H9 (cell line): ENCODE data around the gene TMEM236. TPM values are rescaled to one million over a fixed set of nuclear protein-coding genes. Genes with fewer than 3 reads are reported as not detected.

ENCODE experiments used
- DNase-seq: peaks from one replicate; pipeline ENCODE4 v3.0.0-alpha.2; 2017
- H2AFZ ChIP-seq: one replicate; pipeline ENCODE4 v1.6.1; 2013; ENCODE audit warnings: mild to moderate bottlenecking, low read length, control low read depth, moderate library complexity
- H2AK5ac ChIP-seq: 2 replicates; pipeline ENCODE4 v1.6.1; 2013; ENCODE audit warnings: low read length, control low read depth, mixed read lengths; ENCODE audit not compliant: insufficient read length
- H2BK120ac ChIP-seq: one replicate; pipeline ENCODE4 v1.6.1; 2013; ENCODE audit warnings: low read depth, mild to moderate bottlenecking, low read length, control low read depth, inconsistent platforms; ENCODE audit not compliant: poor library complexity, severe bottlenecking
- H2BK12ac ChIP-seq: 2 replicates; pipeline ENCODE4 v1.6.1; 2013; ENCODE audit warnings: low read length, control low read depth, mixed read lengths, low read depth; ENCODE audit not compliant: insufficient read length
- H2BK15ac ChIP-seq: 2 replicates; pipeline ENCODE4 v1.6.1; 2013; ENCODE audit warnings: low read depth, low read length, control low read depth
- H2BK20ac ChIP-seq: one replicate; pipeline ENCODE4 v1.6.1; 2013; ENCODE audit warnings: low read depth, mild to moderate bottlenecking, low read length, control low read depth, inconsistent platforms; ENCODE audit not compliant: poor library complexity, severe bottlenecking
- H2BK5ac ChIP-seq: 2 replicates; pipeline ENCODE4 v1.6.1; 2013; ENCODE audit warnings: low read length, control low read depth, mixed read lengths; ENCODE audit not compliant: insufficient read length
- H3K14ac ChIP-seq: 2 replicates; pipeline ENCODE4 v1.6.1; 2013; ENCODE audit warnings: low read length, control low read depth; ENCODE audit not compliant: insufficient read depth
- H3K18ac ChIP-seq: 2 replicates; pipeline ENCODE4 v1.6.1; 2013; ENCODE audit warnings: low read depth, mild to moderate bottlenecking, mixed read lengths, low read length, control low read depth; ENCODE audit not compliant: insufficient read length
- H3K23ac ChIP-seq: 2 replicates; pipeline ENCODE4 v1.6.1; 2013; ENCODE audit warnings: low read length, control low read depth, mixed read lengths, low read depth; ENCODE audit not compliant: insufficient read length
- H3K23me2 ChIP-seq: 2 replicates; pipeline ENCODE4 v1.6.1; 2013; ENCODE audit warnings: low read depth, mild to moderate bottlenecking, mixed read lengths, low read length, control low read depth; ENCODE audit not compliant: insufficient read length, poor library complexity, severe bottlenecking
- H3K27ac ChIP-seq: 2 replicates; pipeline ENCODE4 v1.5.1; 2013; ENCODE audit warnings: low read length, control low read depth, mixed read lengths, low read depth; ENCODE audit not compliant: insufficient read length
- H3K27me3 ChIP-seq: 2 replicates; pipeline ENCODE4 v1.6.1; 2013; ENCODE audit warnings: low read length, control low read depth, inconsistent platforms; ENCODE audit not compliant: insufficient read depth
- H3K4ac ChIP-seq: 2 replicates; pipeline ENCODE4 v1.6.1; 2013; ENCODE audit warnings: low read depth, mild to moderate bottlenecking, control low read depth, inconsistent platforms, low read length, moderate library complexity
- H3K4me1 ChIP-seq: 2 replicates; pipeline ENCODE4 v1.6.1; 2013; ENCODE audit warnings: low read length, control low read depth, inconsistent platforms; ENCODE audit not compliant: insufficient read depth
- H3K4me2 ChIP-seq: 2 replicates; pipeline ENCODE4 v1.6.1; 2013; ENCODE audit warnings: low read length, control low read depth, mixed read lengths; ENCODE audit not compliant: insufficient read length, insufficient read depth
- H3K56ac ChIP-seq: 2 replicates; pipeline ENCODE4 v1.6.1; 2013; ENCODE audit warnings: low read depth, mild to moderate bottlenecking, mixed read lengths, low read length, control low read depth; ENCODE audit not compliant: insufficient read length
- H3K79me1 ChIP-seq: 2 replicates; pipeline ENCODE4 v1.6.1; 2013; ENCODE audit warnings: low read depth, mild to moderate bottlenecking, moderate library complexity, low read length, control low read depth, inconsistent platforms; ENCODE audit not compliant: insufficient read depth, poor library complexity, severe bottlenecking
- H3K79me2 ChIP-seq: 2 replicates; pipeline ENCODE4 v1.6.1; 2013; ENCODE audit warnings: low read length, control low read depth, inconsistent platforms; ENCODE audit not compliant: insufficient read depth
- H3K9ac ChIP-seq: 2 replicates; pipeline ENCODE4 v1.6.1; 2013; ENCODE audit warnings: low read length, control low read depth, mixed read lengths; ENCODE audit not compliant: insufficient read length; ENCODE audit errors: extremely low read depth
- H3K9me3 ChIP-seq: one replicate; pipeline ENCODE4 v1.6.1; 2013; ENCODE audit warnings: low read depth, low read length, inconsistent platforms; ENCODE audit not compliant: control insufficient read depth
- H3T11ph ChIP-seq: one replicate; pipeline ENCODE4 v1.6.1; 2013; ENCODE audit warnings: mild to moderate bottlenecking, low read length, control low read depth, inconsistent platforms
- H4K20me1 ChIP-seq: one replicate; pipeline ENCODE4 v1.6.1; 2013; ENCODE audit not compliant: control insufficient read depth, insufficient read length, insufficient read depth
- H4K5ac ChIP-seq: 2 replicates; pipeline ENCODE4 v1.6.1; 2013; ENCODE audit warnings: low read depth, mild to moderate bottlenecking, mixed read lengths, low read length, control low read depth; ENCODE audit not compliant: insufficient read length
- H4K8ac ChIP-seq: replicated peaks from 2 replicates; pipeline ENCODE4 v1.6.1; 2013; ENCODE audit warnings: low read length, control low read depth, mixed read lengths, low read depth; ENCODE audit not compliant: insufficient read length
- H4K91ac ChIP-seq: 2 replicates; pipeline ENCODE4 v1.6.1; 2013; ENCODE audit warnings: low read depth, mild to moderate bottlenecking, moderate library complexity, mixed read lengths, low read length, control low read depth; ENCODE audit not compliant: insufficient read length
- H3K27ac Mint-ChIP-seq, 3 experiments: 2 replicates in 2 of 3; 3 replicates in 1 of 3; pipeline ENCODE4 v1.8.0; 2020 to 2021; ENCODE audit warnings: mixed read lengths in 3 of 3, mild to moderate bottlenecking in 1 of 3, moderate library complexity in 1 of 3
- H3K27me3 Mint-ChIP-seq: 2 replicates; pipeline ENCODE4 v1.8.0; 2021; ENCODE audit warnings: low read depth, mild to moderate bottlenecking, moderate library complexity, mixed read lengths
- H3K36me3 Mint-ChIP-seq, 3 experiments: 2 replicates in 2 of 3; 3 replicates in 1 of 3; pipeline ENCODE4 v1.8.0; 2020 to 2021; ENCODE audit warnings: low read depth in 3 of 3, mixed read lengths in 3 of 3; ENCODE audit not compliant: insufficient read depth in 1 of 3
- H3K4me1 Mint-ChIP-seq, 2 experiments: 2 replicates each; pipeline ENCODE4 v1.8.0; 2020; ENCODE audit warnings: mixed read lengths in 2 of 2
- H3K4me3 Mint-ChIP-seq, 2 experiments: 2 replicates in 1 of 2; 3 replicates in 1 of 2; pipeline ENCODE4 v1.8.0; 2020 to 2021; ENCODE audit warnings: mild to moderate bottlenecking in 2 of 2, mixed read lengths in 2 of 2, moderate library complexity in 1 of 2
- H3K9me3 Mint-ChIP-seq, 2 experiments: 2 replicates in 1 of 2; 3 replicates in 1 of 2; pipeline ENCODE4 v1.8.0; 2020; ENCODE audit warnings: mild to moderate bottlenecking in 2 of 2, mixed read lengths in 2 of 2, moderate library complexity in 1 of 2
- WGBS: extraction: QIAGEN DNeasy Blood & Tissue Kit; methylation state at CpG from one replicate; pipeline ENCODE4 v1.1.7; 2013; ENCODE audit warnings: missing lambda C conversion rate, low lambda C conversion rate, mixed read lengths; ENCODE audit not compliant: insufficient read length; ENCODE audit errors: extremely low coverage; 5-methylcytosine and 5-hydroxymethylcytosine counted together
- total RNA-seq: library from RNA; stranded (reverse); gene quantifications from 2 replicates; pipeline ENCODE4 v1.2.1, GENCODE V29; 2021
- TF ChIP-seq, protein P1 (sequence below): fragments of 200-600 bp; sonication (generic); conservative IDR thresholded peaks from 3 replicates; pipeline ENCODE4 v1.8.0; 2021; ENCODE audit warnings: antibody characterized with exemption, mild to moderate bottlenecking

Gene TMEM236
- total RNA-seq, 1 experiment from 2014 or later: not detected

DNA sequence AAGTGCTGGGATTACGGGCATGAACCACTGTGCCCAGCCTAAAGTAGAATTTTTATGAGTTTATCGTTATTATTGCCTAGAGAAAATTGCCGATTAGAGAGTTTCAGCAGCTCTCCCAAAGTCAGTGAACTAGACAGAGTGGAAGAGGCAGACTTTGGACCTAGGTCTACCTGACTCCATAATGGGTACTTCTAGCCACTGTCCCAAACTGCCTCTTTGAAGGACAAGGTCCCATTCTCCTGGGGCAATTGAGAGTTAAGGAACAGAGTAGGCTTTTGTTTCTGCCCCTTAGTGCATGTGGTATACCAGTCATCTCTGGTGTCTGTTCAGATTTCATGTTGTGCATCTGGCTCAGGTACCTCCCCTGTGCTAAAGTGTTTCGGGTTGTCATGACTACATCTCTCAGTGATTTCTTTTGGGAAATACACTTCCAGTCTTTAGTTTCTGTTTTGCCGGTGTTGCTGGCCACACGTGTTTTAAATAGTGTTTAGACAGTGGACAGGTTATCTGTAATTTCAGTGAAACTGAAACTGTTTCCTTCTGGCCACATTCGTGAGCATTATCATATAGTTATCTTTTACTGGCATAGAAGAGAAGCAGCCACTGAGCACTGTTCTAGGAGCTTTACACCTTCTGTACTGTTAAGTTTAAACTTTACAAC is 4.7 kb downstream of the TMEM236 start:
- H3K9ac ChIP-seq: no peak overlapping the region
- H3K14ac ChIP-seq: no peak overlapping the region
- H3K9me3 ChIP-seq: no peaks in the 10 kb centered on the region
- Mint-ChIP-seq H3K27ac (no peak overlapping the region), H3K9me3 (peaks cover 0 to 2% of the 10 kb centered on the region in 2 experiments; a peak in 1 of 5 replicates), H3K36me3 (no peaks in the 10 kb centered on the region), H3K4me3 (no peak overlapping the region), H3K27me3 (peaks cover 32% of the 10 kb centered on the region), H3K4me1 (no peaks in the 10 kb centered on the region)
- H4K91ac ChIP-seq: no peak overlapping the region
- no CpG with 5 or more reads among the region's 7 CpGs for WGBS
- H3K18ac ChIP-seq: no peak overlapping the region
- H3K4me2 ChIP-seq: no peak overlapping the region
- no peak overlapping the region for H4K8ac ChIP-seq
- no peak overlapping the region for H4K5ac ChIP-seq
- no peak overlapping the region for H3T11ph ChIP-seq
- no peak overlapping the region for H2BK5ac ChIP-seq
- H2BK12ac ChIP-seq: no peak overlapping the region
- no peak overlapping the region for H3K56ac ChIP-seq
- H3K4me1 ChIP-seq: no peaks in the 10 kb centered on the region
- peaks cover under 1% of the 10 kb centered on the region; the same call in 1 of the 2 replicates for H3K27me3 ChIP-seq
- DNase-seq: no peak
- no peak overlapping the region for H2BK120ac ChIP-seq
- H3K79me2 ChIP-seq: no peaks in the 10 kb centered on the region
- no peak overlapping the region for H2AFZ ChIP-seq
- H2AK5ac ChIP-seq: no peak overlapping the region
- no peaks in the 10 kb centered on the region for H3K79me1 ChIP-seq
- no peak overlapping the region for H2BK20ac ChIP-seq
- no peak overlapping the region for H3K4ac ChIP-seq
- TF ChIP-seq, protein P1, sequence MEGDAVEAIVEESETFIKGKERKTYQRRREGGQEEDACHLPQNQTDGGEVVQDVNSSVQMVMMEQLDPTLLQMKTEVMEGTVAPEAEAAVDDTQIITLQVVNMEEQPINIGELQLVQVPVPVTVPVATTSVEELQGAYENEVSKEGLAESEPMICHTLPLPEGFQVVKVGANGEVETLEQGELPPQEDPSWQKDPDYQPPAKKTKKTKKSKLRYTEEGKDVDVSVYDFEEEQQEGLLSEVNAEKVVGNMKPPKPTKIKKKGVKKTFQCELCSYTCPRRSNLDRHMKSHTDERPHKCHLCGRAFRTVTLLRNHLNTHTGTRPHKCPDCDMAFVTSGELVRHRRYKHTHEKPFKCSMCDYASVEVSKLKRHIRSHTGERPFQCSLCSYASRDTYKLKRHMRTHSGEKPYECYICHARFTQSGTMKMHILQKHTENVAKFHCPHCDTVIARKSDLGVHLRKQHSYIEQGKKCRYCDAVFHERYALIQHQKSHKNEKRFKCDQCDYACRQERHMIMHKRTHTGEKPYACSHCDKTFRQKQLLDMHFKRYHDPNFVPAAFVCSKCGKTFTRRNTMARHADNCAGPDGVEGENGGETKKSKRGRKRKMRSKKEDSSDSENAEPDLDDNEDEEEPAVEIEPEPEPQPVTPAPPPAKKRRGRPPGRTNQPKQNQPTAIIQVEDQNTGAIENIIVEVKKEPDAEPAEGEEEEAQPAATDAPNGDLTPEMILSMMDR: no peak
- no peaks in the 10 kb centered on the region for H4K20me1 ChIP-seq
- no peak overlapping the region for H2BK15ac ChIP-seq
- no peak overlapping the region for H3K27ac ChIP-seq
- H3K23ac ChIP-seq: no peak overlapping the region
- no peaks in the 10 kb centered on the region for H3K23me2 ChIP-seq
